A549 (cell line): ENCODE results near the gene ADAMTSL4.

Experiments used
- CHD2 ChIP-seq: fragments of 150-350 bp; IDR thresholded peaks from 2 replicates; pipeline ENCODE4 v1.6.1; 2014; ENCODE audit warnings: low read length; ENCODE audit not compliant: partially characterized antibody
- EP300 ChIP-seq, 2 experiments: fragments of >200 bp; sonication (Bioruptor Twin); formaldehyde crosslinking; IDR thresholded peaks; 2 replicates in 1 of 2; 3 replicates in 1 of 2; pipeline ENCODE4 v1.6.1; 2016 to 2017
- HOXB13 ChIP-seq: fragments of 250-450 bp; sonication (Bioruptor Pico); IDR thresholded peaks from 2 replicates; pipeline ENCODE4 v1.5.0; 2020; ENCODE audit warnings: low read depth, mild to moderate bottlenecking, moderate library complexity
- JUN ChIP-seq, 2 experiments: fragments of >200 bp; sonication (Bioruptor Twin); formaldehyde crosslinking; IDR thresholded peaks; 2 replicates in 1 of 2; 3 replicates in 1 of 2; pipeline ENCODE4 v1.6.1; 2016 to 2017
- MAFK ChIP-seq: fragments of 450-650 bp; IDR thresholded peaks from 2 replicates; pipeline ENCODE4 v1.6.1; 2014; ENCODE audit not compliant: partially characterized antibody
- RAD21 ChIP-seq, 2 experiments: fragments of >200 bp in 1 of 2; sonication (Bioruptor Twin) in 1 of 2; formaldehyde crosslinking in 1 of 2; IDR thresholded peaks in 1 of 2; conservative IDR thresholded peaks in 1 of 2; 2 replicates in 1 of 2; 3 replicates in 1 of 2; pipeline ENCODE4 v1.6.1; 2012 to 2018; ENCODE audit warnings: inconsistent platforms in 1 of 2
- SMC3 ChIP-seq: fragments of >200 bp; sonication (Bioruptor Twin); formaldehyde crosslinking; IDR thresholded peaks from 3 replicates; pipeline ENCODE4 v1.6.1; 2018; ENCODE audit warnings: inconsistent platforms
- TF ChIP-seq, protein P1 (sequence below): fragments of >200 bp; sonication (Bioruptor Twin); formaldehyde crosslinking; IDR thresholded peaks from 3 replicates; pipeline ENCODE4 v1.5.1; 2016
- TF ChIP-seq, protein P2 (sequence below): IDR thresholded peaks from 2 replicates; pipeline ENCODE4 v1.6.1; 2012; ENCODE audit warnings: low read depth, borderline replicate concordance
- TF ChIP-seq, protein P3 (sequence below): fragments of 250-450 bp; sonication (Bioruptor Pico); IDR thresholded peaks from 2 replicates; pipeline ENCODE4 v1.5.0; 2021; ENCODE audit warnings: mild to moderate bottlenecking, moderate library complexity, borderline replicate concordance

DNA sequence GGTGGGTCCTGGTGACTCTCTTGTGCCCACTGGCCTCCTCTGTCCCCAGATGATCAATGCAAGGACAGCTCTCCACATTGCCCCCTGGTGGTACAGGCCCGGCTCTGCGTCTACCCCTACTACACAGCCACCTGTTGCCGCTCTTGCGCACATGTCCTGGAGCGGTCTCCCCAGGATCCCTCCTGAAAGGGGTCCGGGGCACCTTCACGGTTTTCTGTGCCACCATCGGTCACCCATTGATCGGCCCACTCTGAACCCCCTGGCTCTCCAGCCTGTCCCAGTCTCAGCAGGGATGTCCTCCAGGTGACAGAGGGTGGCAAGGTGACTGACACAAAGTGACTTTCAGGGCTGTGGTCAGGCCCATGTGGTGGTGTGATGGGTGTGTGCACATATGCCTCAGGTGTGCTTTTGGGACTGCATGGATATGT, 10.8 kb downstream of the ADAMTSL4 start:
- TF ChIP-seq, protein P1, sequence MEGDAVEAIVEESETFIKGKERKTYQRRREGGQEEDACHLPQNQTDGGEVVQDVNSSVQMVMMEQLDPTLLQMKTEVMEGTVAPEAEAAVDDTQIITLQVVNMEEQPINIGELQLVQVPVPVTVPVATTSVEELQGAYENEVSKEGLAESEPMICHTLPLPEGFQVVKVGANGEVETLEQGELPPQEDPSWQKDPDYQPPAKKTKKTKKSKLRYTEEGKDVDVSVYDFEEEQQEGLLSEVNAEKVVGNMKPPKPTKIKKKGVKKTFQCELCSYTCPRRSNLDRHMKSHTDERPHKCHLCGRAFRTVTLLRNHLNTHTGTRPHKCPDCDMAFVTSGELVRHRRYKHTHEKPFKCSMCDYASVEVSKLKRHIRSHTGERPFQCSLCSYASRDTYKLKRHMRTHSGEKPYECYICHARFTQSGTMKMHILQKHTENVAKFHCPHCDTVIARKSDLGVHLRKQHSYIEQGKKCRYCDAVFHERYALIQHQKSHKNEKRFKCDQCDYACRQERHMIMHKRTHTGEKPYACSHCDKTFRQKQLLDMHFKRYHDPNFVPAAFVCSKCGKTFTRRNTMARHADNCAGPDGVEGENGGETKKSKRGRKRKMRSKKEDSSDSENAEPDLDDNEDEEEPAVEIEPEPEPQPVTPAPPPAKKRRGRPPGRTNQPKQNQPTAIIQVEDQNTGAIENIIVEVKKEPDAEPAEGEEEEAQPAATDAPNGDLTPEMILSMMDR: peak; percentile 79
- TF ChIP-seq CHD2 (no peak), HOXB13 (CRISPR knock-in tag) (no peak), SMC3 (peak; percentile 76), RAD21 (conservative IDR thresholded peaks at IDR 0.05 in 1 of 2, IDR thresholded peaks at IDR 0.05 in 1 of 2) (peak; percentile 56 to 63; a peak in 4 of 5 replicates), JUN (IDR thresholded peaks at IDR 0.05) (no peak), EP300 (IDR thresholded peaks at IDR 0.05) (no peak), MAFK (no peak)
- TF ChIP-seq, protein P2, sequence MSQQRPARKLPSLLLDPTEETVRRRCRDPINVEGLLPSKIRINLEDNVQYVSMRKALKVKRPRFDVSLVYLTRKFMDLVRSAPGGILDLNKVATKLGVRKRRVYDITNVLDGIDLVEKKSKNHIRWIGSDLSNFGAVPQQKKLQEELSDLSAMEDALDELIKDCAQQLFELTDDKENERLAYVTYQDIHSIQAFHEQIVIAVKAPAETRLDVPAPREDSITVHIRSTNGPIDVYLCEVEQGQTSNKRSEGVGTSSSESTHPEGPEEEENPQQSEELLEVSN: no peak
- TF ChIP-seq, protein P3, sequence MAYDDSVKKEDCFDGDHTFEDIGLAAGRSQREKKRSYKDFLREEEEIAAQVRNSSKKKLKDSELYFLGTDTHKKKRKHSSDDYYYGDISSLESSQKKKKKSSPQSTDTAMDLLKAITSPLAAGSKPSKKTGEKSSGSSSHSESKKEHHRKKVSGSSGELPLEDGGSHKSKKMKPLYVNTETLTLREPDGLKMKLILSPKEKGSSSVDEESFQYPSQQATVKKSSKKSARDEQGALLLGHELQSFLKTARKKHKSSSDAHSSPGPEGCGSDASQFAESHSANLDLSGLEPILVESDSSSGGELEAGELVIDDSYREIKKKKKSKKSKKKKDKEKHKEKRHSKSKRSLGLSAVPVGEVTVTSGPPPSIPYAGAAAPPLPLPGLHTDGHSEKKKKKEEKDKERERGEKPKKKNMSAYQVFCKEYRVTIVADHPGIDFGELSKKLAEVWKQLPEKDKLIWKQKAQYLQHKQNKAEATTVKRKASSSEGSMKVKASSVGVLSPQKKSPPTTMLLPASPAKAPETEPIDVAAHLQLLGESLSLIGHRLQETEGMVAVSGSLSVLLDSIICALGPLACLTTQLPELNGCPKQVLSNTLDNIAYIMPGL (CRISPR knock-in tag): no peak
